ENCODE measurements around the gene HLCS.
"Not testable (repeated sequence)": the region's sequence is repeated elsewhere in the genome, so short reads cannot be mapped to it uniquely, and the experiment has no call there.

HLCS gene

DNA sequence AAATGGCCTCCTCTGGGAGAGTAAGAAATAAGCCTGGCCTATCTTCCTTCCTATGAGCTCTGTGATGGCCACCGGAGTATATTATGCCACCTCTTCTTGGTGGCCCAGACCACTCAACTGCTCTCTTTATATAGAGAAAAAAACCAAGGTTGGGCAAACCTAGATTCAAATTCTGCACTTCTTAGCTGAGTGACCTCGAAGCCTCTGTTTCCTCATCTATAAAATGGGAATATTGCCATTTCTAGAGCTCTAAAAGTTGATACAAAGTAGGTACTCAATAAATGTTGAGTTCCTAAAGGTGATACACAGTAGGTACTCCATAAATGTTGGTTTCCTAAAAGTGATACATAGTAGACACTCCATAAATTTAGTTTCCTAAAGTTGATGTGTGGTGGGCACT lies 120.7 kb downstream of the HLCS start:
- no peak for DNase-seq

DNA sequence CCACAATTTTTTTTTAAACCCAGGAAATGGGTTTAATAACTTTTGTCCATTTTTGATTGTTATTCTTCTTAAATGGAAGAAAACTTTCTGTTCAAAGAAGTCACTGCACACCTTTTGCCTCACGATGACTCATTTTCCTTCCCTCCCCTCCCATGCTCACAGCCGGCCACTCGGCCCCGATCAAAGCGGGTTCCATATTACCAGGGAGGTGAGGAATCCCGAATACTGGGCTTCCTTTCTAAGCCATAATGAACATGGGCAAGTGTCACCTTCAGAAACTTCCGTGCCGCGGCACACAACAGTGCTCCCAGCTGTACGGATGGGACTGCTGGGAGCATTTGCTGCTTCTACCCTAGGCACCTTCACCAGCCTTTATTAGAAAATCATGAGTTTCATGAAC lies 121.4 kb downstream of the HLCS start:
- DNase-seq, result no peak

GRCh38 chr21:36841866-36842265 lies 124.6 kb downstream of the HLCS start:
- no peak for DNase-seq

- no peak for DNase-seq
These were observed 126.7 kb downstream of the HLCS start for GRCh38 chr21:36839735-36840134.

GRCh38 chr21:36839123-36839522 lies 127.3 kb downstream of the HLCS start:
- DNase-seq, result no peak

- DNase-seq, result peak; percentile 76
These were observed 131.1 kb downstream of the HLCS start for GRCh38 chr21:36835383-36835795.

GRCh38 chr21:36834192-36834591 lies 132.3 kb downstream of the HLCS start:
- no peak for DNase-seq

DNA sequence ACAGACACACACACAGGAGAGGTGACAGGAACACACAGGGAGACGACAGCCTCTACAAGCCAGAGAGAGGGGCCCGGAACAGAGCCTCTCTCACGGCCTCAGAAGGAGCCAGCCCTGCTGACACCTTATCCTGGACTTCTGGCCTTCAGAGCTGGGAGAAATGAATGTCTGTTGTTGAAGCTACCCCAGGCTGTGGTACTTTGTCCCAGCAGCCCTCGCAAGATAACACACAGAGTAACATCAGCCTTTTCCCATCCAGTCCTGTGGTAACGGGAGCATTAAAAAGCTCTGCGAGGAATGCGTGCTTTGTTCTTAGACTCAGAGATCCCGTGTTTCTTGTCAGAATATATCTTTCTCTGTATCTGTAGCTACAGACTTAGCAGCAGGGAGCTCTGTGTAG lies 136.4 kb downstream of the HLCS start:
- no peak for DNase-seq

- no peak for DNase-seq
These were observed 137.5 kb downstream of the HLCS start for GRCh38 chr21:36828891-36829515.

- no peak for DNase-seq
These were observed 138.3 kb downstream of the HLCS start for GRCh38 chr21:36828208-36828607.

DNA sequence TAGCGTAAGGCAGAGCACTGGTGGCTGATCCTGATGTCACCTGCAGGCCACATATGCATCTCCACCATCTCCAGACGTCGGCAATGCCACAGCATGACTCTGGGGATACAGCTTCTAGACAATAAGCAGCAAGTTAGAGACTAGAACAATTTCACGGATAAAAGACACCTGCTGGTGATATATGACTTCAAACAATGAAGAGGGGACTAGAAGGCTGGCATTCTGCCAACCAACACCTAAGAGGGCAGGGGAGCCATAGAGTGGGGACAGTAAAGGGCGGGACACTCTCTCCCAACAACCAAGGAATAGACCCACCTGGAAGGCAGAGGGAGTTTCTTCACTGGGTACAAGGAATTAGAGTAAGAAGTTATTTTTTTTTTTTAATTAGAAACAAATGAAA lies 140.8 kb downstream of the HLCS start:
- DNase-seq, result no peak

DNA sequence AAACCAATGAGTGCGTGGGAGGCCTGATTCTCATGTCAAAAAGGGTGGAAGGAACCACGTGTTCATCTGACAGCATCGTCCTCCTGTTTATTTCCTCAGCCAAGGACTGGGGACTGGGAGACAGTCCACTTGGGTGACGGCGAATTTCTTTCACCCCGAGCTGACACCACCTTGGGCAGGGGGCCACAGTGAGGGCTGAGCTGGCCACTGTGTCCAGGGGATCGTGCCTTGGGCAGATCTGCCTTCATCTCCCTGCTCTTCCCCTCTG lies 145.5 kb downstream of the HLCS start:
- no peak for DNase-seq

DNA sequence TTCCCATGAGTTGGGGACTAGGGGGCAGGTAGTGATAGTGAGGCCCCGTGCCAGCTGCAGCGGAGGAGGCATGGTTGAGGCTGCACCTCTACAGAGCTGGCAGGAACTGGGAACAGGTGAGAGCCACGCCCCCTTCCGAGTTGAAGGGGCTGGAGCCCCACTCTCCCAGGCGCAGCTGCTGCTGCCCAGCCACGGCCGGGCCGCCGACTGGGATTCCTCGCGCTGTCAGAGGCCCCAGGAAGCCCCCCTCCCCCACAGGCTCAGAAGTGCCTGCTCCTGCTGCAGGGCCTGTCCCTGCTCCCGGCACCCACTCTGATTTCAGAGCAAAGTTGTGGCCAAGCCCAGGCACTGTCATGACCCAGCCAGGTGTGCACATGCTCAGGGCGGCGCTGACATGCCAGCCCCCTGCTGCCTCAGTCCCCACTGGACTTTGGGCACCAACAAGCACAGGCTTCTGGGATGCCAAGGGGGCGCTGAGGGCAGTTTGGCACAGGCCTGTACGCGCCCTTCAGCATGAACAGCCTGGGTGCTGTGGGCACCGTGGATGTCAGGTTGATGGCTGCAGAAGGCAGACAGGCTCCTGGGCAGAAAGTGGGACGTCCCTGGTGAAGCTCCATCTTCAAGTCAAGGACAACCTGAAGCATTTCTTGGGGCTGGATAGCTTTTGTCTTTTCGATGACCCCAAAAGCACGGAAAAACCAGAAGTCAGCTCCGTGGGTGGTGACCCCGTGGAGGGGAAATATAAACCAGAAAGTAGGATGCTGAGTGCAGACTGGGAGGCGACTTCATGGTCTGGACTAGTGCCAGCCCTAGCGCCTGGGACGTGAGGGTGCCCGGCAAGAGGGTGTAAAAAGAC lies 146.1 kb downstream of the HLCS start:
- peak; percentile 39 for DNase-seq

GRCh38 chr21:36817732-36818450 lies 148.6 kb downstream of the HLCS start:
- no peak for DNase-seq

DNA sequence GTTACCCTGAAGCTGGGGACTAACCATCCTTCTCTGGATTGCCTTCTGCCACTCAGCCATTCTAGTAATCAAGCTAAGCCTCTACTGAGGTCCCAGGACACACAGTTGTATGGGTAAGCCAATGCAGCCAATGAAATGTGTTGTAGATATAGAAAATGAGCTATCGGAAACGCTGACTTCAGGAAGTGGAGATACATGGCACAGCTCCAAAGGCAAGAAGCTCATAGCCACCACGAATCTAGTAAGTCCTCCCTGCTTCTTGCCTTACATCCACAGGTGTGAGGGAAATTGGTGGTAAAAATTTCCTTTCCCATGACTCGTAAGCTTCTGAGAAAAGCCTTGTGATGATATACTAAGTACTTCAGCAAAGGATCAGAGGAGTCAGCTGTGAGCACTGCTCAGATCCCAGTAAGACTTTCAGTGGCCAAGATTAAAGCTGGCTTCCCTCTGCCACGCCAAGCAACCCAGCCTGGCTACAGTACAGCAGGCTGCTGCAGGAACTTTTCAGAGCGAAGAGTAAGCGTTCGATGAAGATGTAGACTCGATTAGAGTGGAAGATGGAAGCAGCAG lies 149.8 kb downstream of the HLCS start:
- DNase-seq, result no peak

DNA sequence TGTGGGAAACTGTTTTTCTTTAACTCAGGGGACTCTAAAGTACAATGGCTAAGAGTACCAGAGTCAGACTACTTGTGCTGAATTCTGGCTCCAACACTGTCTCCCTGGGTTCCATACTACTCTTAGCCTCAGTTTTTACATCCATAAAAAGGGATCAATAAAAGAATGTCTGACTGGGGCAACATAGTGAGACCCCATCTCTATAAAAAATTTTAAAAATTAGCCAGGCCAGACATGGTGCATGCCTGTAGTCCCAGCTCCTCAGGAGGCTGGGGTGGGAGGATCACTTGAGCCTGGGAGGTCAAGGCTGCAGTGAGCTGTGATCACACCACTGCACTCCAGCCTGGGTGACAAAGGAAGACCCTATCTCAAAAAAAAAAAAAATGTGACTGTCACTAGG lies 150.4 kb downstream of the HLCS start:
- not testable (repeated sequence) for DNase-seq

DNA sequence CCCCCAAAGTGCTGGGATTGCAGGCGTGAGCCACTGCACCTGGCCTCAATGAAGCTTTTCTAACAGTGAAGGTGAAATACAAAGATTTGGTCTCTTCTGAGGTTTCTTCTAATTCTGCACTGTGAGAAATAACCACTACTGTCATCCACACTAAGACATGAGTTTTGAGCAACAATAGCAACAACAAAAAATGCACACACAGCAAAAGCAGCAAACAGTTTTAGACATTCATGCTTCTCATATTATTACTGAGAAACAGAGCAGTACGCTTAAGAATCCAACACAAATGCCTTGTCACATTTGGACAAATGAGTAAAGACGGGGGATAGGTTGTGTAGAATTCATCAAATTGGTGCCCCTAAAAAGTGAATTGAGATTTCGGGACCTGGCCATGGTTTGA lies 151.2 kb downstream of the HLCS start:
- no peak for DNase-seq

DNA sequence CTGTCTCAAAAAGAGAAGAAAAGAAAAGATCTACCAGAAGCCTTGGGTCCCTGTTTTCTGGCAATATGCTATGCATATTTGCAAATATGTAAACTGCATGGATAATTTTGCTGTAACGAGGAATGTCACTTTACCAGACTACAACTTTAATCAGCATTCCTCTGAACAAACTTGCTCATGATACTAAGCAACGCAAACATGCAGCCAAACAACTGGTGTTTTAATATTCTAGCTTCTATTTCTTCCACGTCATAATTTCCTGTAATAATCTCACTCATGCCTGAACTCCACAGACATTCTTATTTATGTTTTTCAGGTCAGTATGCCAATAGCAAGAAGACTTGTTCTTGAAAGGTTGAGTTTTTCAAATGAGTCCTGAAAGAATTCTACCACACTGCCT lies 153.4 kb downstream of the HLCS start:
- no peak for DNase-seq

DNA sequence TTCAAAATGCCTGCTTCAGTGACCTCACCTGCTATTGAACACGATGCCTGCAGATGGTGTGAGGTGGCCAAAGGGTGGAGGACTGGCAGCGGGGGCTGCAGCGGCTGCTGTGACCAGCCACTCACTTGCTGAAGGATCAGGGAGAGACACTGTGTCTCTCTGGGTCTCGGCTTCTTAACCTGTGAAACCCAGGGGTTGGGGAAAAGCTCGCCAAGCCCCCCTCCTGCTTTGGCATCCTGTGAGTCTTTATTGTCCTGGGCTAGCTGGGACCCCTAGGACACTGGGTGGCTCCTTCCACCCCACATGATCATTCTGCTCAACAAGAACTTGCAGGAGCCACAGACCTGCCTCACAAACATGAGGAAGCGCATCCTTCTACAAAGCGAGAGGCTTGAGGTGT lies 154.7 kb downstream of the HLCS start:
- DNase-seq, result no peak

- no peak for DNase-seq
These were observed 156.0 kb downstream of the HLCS start for GRCh38 chr21:36810443-36810842.

DNA sequence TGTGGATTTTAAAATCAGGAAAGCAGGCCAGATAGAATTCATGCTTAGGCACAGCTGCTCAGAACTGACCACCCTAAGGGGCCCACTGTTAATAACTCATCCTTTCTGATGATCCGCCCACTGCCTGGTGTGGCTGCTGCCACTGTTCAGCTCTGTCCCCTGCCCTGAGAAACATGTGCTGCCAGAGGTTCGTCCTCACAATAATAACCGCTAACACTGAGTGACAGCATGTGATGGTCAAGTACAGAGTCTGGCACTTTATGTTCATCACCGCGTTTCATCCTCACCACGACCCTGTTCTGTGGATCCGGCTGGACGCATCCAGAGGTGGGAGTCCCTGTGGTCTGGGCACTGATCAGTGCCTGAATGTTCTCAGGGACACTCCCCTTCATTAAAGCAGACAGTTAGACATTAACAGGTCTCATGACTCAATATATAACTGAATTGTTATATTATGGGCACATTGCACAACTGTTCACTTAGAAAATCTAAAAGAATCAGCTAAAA lies 159.0 kb downstream of the HLCS start:
- DNase-seq, result no peak

DNA sequence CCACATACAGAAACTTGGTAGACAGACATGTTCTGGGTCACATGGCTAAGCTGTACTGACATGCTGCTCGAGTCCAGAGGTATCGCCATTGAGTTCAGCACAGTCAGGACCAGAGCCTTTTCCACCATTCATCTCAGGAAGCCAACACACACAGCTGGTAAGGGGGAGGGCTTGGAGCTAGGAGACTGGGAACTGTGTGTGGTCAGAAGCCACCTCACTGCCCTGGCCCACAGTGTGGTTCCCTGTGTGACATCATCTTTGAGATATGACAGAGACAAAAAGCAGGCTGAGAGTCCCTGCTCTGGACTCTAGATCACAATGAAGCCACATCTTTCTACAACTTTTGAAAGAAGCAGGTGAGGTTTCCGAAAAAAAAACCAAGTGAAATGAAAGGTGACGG lies 160.4 kb downstream of the HLCS start:
- DNase-seq, result no peak

DNA sequence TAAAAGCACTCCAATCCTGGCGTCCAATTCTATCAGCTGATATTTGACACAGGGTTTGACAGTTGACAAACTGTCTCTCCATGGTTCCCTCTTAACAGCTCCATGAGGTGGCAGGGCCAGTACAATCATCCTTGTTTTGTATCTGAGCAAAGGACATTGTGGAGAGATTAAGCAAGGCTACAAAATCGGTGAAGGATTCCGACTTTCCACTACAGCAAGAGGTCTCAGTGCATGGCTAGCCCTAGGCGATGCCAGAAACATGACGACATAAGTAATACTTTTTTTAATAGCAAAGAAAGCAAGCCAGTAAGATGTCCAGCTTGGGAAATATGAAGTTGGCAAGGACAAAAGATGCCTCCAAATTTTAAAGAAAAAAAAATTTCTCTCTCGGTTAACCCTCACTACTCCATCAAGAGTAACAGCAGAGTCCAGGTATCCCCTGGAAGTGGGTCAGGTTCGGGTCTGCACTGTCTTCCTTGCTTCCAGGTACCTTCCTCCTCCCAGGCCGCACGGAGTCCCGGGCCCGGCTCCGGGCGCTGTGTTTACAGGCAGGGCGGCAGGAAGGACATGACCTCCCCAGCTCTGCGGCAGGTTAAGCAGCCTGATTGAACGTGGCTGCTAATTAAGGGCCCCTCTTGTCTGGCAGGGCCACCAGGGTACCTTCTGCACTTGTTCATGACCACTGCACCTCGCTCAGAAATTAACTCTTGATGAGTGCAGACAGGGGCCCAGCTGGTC lies 161.4 kb downstream of the HLCS start:
- no peak for DNase-seq
